Activated CD4-positive, alpha-beta T cell treated with anti-CD3 and anti-CD28 coated beads, Interleukin-10, Interleukin-2, amounts not matched to agents 100 ng/mL and 50 ng/mL, durations not matched to agents 16 hours and 8 hours (primary cell): ENCODE results near the gene C16orf78.

ENCODE experiments used
- DNase-seq: peaks from one replicate; pipeline ENCODE4 v3.0.0-alpha.2; 2020

The C16orf78 gene

DNA sequence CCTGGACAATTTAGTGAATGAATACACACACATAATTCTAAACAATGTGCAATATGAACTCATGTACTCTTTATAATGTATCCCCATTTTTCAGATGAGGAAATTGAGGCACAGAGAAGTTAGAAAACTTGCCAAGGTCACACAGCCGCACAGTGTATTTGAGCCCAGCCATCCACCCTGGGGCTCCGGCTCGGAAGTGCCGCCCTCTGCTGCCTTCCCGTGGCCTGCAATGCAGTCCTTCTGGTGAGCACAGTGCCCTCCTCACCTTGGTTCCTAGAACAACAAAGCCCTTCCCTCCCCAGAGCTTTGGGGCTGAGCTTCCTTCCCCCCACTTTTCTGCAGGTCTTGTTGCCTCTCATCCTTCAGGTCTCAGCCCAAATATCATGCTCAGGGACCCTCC, 63.7 kb downstream of the C16orf78 start:
- no peak for DNase-seq

DNA sequence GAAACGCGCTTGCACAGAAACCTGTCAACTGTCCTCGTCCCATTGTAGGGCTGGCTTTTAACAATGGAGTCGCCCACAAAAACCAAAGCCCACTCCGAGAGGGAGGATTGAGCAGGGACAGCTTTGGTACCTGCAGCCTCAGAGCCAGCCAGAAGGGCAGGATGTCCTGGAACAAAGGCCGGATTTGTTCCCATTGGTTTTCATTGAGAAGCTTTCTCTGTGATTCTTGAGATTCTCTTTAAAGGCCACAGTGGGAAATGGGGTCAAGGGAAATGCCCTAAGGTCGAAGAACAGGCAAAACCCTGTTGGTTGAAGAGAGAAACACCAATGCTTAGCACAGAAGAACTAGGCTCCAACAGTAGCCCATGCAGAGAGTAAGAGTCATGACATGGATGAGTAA, 65.4 kb downstream of the C16orf78 start:
- no peak for DNase-seq

DNA sequence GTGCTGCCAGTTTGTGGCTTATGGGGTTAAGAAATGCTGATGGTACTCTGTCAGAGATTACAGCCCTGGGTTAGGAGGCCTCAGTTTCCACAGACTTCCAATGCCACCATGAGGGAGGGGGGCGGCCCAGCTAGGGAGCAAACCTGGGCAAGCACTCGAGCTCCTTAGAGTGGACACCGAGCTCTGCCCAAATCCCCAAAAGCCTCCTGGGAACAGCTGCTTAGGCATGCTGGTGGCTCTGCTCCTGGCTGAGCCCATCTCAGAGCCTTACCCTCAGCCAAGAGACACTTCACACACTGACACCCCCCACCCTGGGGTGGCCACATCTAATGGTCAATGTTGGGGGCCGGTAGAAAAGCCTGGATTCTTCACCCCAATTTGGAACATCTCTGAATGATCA, 66.1 kb downstream of the C16orf78 start:
- no peak for DNase-seq

DNA sequence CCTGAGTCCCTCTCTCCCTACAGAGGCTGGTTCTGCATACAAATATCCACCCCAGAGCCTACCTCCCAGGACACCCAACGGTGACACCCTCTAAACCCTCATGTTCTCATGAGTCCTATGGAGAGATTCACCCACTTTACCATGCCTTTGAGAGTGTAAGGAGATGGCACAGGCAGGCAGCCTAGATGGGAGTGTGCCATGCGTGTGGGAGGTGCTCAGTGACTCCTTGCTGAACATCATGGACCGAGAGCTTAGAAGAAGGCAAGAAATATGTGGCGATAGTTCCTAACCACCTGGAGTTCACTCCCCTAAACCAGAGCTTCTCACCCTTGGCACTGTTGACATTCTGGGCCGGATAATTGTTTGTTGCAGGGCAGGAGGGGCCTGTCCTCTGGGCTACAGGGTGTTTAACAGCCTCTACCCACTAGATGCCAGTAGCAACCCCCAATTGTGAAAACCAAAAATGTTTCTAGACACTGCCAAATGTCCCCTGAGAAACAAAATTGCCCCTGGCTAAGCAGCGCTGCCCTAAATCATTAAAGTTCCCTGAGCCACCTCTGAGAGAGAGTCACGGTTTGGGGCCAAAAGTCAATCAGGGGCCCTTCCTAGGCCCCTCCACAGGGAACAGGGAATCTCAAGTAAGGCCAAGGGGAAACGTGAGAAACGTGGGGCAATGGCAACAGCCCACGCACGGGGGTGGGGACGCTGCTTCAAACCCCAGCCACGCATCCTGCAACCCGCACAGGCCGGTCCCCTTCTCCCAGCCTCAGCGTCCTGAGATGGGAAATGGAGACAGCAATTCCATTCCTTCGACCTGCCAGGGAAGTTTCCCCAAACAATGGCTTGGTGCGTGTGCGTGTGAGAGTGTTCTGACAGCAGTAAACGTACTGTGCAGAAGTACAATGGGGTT, 66.8 kb downstream of the C16orf78 start:
- no peak for DNase-seq

DNA sequence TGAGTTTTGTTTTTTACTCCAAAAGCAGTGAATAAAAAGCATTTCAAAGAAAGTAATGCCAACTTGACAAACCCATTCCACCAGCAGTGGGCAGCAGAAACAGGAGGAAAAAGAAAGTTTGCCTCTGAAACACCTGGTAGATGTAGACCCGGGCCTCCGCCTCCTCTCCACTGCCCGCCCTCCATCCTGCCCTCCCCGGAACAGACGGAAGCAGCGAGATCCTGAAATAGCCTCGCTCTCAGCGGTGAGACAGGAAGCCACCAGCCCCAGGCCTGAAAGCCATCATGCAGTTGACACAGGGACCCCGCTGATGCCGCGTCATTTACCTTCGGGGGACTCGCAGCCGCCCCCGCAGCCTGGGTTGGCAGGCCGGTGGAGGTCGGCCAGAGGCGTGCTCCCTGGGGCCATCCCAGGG, 67.8 kb downstream of the C16orf78 start:
- DNase-seq: peak; percentile 61

DNA sequence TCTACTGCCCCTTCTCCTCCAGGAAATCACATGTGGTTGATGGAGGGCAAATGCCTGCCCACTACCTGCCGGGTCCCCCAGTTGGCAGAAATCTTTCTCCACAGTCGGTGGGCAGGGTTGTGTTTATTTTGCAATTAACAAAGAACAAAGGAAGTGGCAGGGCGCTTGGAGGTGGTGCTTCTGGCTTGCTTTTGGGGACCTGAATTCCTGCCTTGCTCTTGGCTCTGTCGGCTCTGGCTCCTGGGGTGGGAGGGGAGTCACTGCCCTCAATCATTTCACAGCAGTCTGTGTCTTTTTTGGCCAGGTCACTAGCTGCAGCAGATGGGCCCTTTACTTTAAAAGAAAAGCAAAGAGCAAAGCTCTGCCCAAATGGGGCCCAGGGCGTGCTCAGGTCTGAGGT, 69.2 kb downstream of the C16orf78 start:
- DNase-seq: no peak

DNA sequence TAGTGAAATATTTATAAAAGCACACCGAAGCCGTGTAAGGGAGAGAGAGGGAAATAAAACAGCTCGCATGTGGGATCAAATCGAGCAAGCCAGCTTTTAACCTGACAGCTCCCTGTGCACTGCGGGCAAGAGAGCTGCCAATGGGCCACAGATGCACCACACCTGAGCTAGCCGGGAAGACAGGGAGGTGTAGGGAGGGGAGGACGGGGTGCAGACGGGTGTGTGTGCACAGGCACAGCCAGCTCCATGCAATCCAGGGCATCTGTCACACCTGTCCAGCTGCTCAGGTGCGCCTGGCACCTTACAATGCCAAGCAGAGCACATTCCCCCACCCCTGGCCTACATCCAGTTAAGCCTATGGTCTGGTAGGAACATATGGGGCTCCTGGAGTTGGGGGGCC, 70.0 kb downstream of the C16orf78 start:
- no peak for DNase-seq

DNA sequence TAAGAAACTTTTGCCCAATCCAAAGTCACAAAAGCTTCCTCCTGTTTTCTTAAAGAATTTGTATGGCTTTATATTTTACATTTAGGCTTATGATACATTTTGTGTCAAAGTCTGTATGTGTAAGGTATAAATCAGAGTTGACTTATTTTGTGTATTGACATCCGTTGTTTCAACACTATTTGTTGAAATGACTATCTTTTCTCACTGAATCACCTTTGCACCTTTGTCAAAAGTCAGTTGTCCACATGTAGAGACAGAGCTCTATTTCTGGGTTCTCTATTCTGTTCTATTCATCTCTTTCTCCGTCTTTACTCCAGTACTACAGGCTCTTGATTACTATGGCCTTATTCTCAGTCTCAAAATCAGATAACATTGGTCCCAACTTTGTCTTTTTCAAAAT, 73.2 kb downstream of the C16orf78 start:
- no peak for DNase-seq
